HepG2 (cell line): ENCODE data around the gene CAMK1D. TPM values are rescaled to one million over a fixed set of nuclear protein-coding genes. Genes with fewer than 3 reads are reported as not detected.

Experiments
- ATAC-seq: fragments of 200-7000 bp; cut with Tn5 transposase; 3 replicates; pipeline ENCODE4 v1.9.1; 2020; ENCODE audit warnings: mild to moderate bottlenecking, moderate library complexity
- BruUV-seq: library from RNA; stranded (reverse); fragments of 400-500 nt; replicated peaks from 2 replicates; lab custom pipeline; 2021; lab: Mats Ljungman, UMichigan
- CTCF ChIA-PET: fragments of 300-600 bp; formaldehyde crosslinking; extraction: SDS; loops from one replicate; lab custom pipeline; 2021; ENCODE audit warnings: low total read pairs, inconsistent platforms, low intra/inter-chr PET ratio; lab: Yijun Ruan, JAX
- POLR2A ChIA-PET: fragments of 350-600 bp; sonication (Branson Sonifier 250); formaldehyde crosslinking; loops from one replicate; lab custom pipeline; 2020; ENCODE audit warnings: antibody characterized with exemption, inconsistent platforms; lab: Yijun Ruan, JAX
- DNase-seq: peaks from one replicate; pipeline ENCODE4 v3.0.0-alpha.2; 2015; ENCODE audit warnings: low spot score
- FAIRE-seq: peaks from 3 replicates; lab custom pipeline; 2011; peaks lifted over from hg19 to GRCh38; lab: Jason Lieb, UNC
- H2AFZ ChIP-seq: one replicate; pipeline ENCODE4 v1.6.1; 2011; ENCODE audit warnings: low read length, inconsistent platforms
- H3K27ac ChIP-seq: fragments of 300-600 bp; 3 replicates; pipeline ENCODE4 v1.8.0; 2011; ENCODE audit warnings: mixed run types, mild to moderate bottlenecking, mixed read lengths, low read length, inconsistent platforms; ENCODE audit not compliant: insufficient read depth; ENCODE audit errors: extremely low read length
- H3K27me3 ChIP-seq, 2 experiments: fragments of 200-600 bp in 1 of 2; 2 replicates in 1 of 2; 3 replicates in 1 of 2; pipeline versions ENCODE4 v1.6.0 to v1.8.0; 2011; ENCODE audit warnings: low read length in 2 of 2, mild to moderate bottlenecking in 2 of 2, moderate library complexity in 2 of 2, inconsistent platforms in 1 of 2; ENCODE audit not compliant: insufficient read depth in 2 of 2, control insufficient read depth in 1 of 2
- H3K36me3 ChIP-seq, 2 experiments: fragments of 200-600 bp in 1 of 2; replicated peaks in 1 of 2; 2 replicates in 1 of 2; 3 replicates in 1 of 2; pipeline versions ENCODE4 v1.5.1 to v1.8.0; 2011; ENCODE audit warnings: low read length in 2 of 2, inconsistent platforms in 1 of 2; ENCODE audit not compliant: insufficient read depth in 2 of 2, control insufficient read depth in 1 of 2
- H3K4me1 ChIP-seq: 2 replicates; pipeline ENCODE4 v1.5.1; 2012; ENCODE audit warnings: low read length, inconsistent platforms; ENCODE audit not compliant: insufficient read depth
- H3K4me2 ChIP-seq: 2 replicates; pipeline ENCODE4 v1.6.0; 2011; ENCODE audit warnings: low read depth, low read length, inconsistent platforms
- H3K4me3 ChIP-seq, 3 experiments: fragments of 200-600 bp in 1 of 3; sonication (generic), shearing (Covaris generic) in 1 of 3; replicated peaks in 1 of 3; 2 replicates each; pipeline ENCODE4 v1.5.1; 2011 to 2016; ENCODE audit warnings: low read length in 3 of 3, inconsistent platforms in 2 of 3, low read depth in 2 of 3, mild to moderate bottlenecking in 2 of 3, control low read depth in 1 of 3, mixed read lengths in 1 of 3; ENCODE audit not compliant: insufficient read depth in 1 of 3
- H3K79me2 ChIP-seq: one replicate; pipeline ENCODE4 v1.6.1; 2011; ENCODE audit warnings: low read length, inconsistent platforms; ENCODE audit not compliant: insufficient read depth
- H3K9ac ChIP-seq: 2 replicates; pipeline ENCODE4 v1.6.0; 2011; ENCODE audit warnings: mild to moderate bottlenecking, low read depth, low read length, inconsistent platforms; ENCODE audit not compliant: insufficient read depth
- H3K9me3 ChIP-seq: 2 replicates; pipeline ENCODE4 v1.5.1; 2012; ENCODE audit warnings: mild to moderate bottlenecking, low read length
- H4K20me1 ChIP-seq: 2 replicates; pipeline ENCODE4 v1.6.0; 2011; ENCODE audit warnings: inconsistent platforms, mild to moderate bottlenecking, low read length, moderate library complexity; ENCODE audit not compliant: insufficient read depth
- FOXK1 ChIP-seq: sonication (generic); formaldehyde crosslinking; IDR thresholded peaks from 2 replicates; pipeline ENCODE4 v1.4.0; 2020; ENCODE audit warnings: low read depth, missing genetic modification reagents, borderline replicate concordance
- GPN1 ChIP-seq: sonication (generic); formaldehyde crosslinking; IDR thresholded peaks from 2 replicates; pipeline ENCODE4 v1.5.1; 2020; ENCODE audit warnings: missing genetic modification reagents, borderline replicate concordance
- PAX8 ChIP-seq: sonication (generic); formaldehyde crosslinking; IDR thresholded peaks from 2 replicates; pipeline ENCODE4 v1.8.0; 2022; ENCODE audit warnings: mild to moderate bottlenecking, missing genetic modification reagents, borderline replicate concordance
- RFX5 ChIP-seq: IDR thresholded peaks from 2 replicates; pipeline ENCODE4 v1.6.1; 2011; ENCODE audit warnings: low read depth, low read length, improper control_type of control experiment
- ZBTB3 ChIP-seq: sonication (generic); formaldehyde crosslinking; IDR thresholded peaks from 2 replicates; pipeline ENCODE4 v1.4.0; 2020; ENCODE audit warnings: low read depth, mild to moderate bottlenecking, moderate library complexity, missing genetic modification reagents, borderline replicate concordance
- ZBTB38 ChIP-seq: sonication (generic); formaldehyde crosslinking; IDR thresholded peaks from 2 replicates; pipeline ENCODE4 v1.5.1; 2020; ENCODE audit warnings: mild to moderate bottlenecking, missing genetic modification reagents
- ZNF44 ChIP-seq: sonication (generic); formaldehyde crosslinking; IDR thresholded peaks from 2 replicates; pipeline ENCODE4 v1.5.1; 2020; ENCODE audit warnings: mild to moderate bottlenecking, missing genetic modification reagents
- ZNF547 ChIP-seq: sonication (generic); formaldehyde crosslinking; IDR thresholded peaks from 2 replicates; pipeline ENCODE4 v1.5.1; 2020; ENCODE audit warnings: mild to moderate bottlenecking, missing genetic modification reagents
- ZNF556 ChIP-seq: sonication (generic); formaldehyde crosslinking; IDR thresholded peaks from 2 replicates; pipeline ENCODE4 v1.4.0; 2020; ENCODE audit warnings: mild to moderate bottlenecking, missing genetic modification reagents, borderline replicate concordance
- ZNF749 ChIP-seq: sonication (generic); formaldehyde crosslinking; IDR thresholded peaks from 2 replicates; pipeline ENCODE4 v1.8.0; 2022; ENCODE audit warnings: mild to moderate bottlenecking, missing genetic modification reagents, moderate library complexity, borderline replicate concordance
- ZNF891 ChIP-seq: sonication (generic); formaldehyde crosslinking; IDR thresholded peaks from 2 replicates; pipeline ENCODE4 v1.5.0; 2020; ENCODE audit warnings: mild to moderate bottlenecking, missing genetic modification reagents
- WGBS: methylation state at CpG from one replicate; pipeline ENCODE4 v1.1.6; 2017; ENCODE audit warnings: low lambda C conversion rate; 5-methylcytosine and 5-hydroxymethylcytosine counted together
- in situ Hi-C: cut with HindIII; loops from 2 replicates; pipeline ENCODE4 v1.10.0; 2017; ENCODE audit warnings: low pct_unique_long_range_greater_than_20kb; ENCODE audit not compliant: extremely low pct_ligation_motif_present
- intact Hi-C: fragments of 100-400 bp; cut with micrococcal nuclease; formaldehyde crosslinking; loops from one replicate; pipeline ENCODE4 v1.10.0; 2022; ENCODE audit not compliant: unreplicated experiment
- polyA plus RNA-seq, 8 experiments: library from polyadenylated mRNA; depleted of rRNA in 3 of 8; stranded (reverse) in 7 of 8; unstranded in 1 of 8; fragments of >200 nt; fragmentation: Illumina TruSeq in 4 of 8; extraction: Trizol in 4 of 8; gene quantifications; 2 replicates each; pipeline versions ENCODE4 v1.2.1 to v1.2.3, GENCODE V29; 2011 to 2016; ENCODE audit warnings: low read depth in 4 of 8, missing spikeins in 1 of 8, mixed read lengths in 1 of 8; ENCODE audit not compliant: insufficient read depth in 1 of 8
- total RNA-seq, 5 experiments: library from RNA; depleted of rRNA; stranded (reverse); fragments of >200 nt; fragmentation: Illumina TruSeq; extraction: Trizol; gene quantifications; 2 replicates each; pipeline ENCODE4 v1.2.3, GENCODE V29; 2016; ENCODE audit warnings: low read depth in 1 of 5
- TF ChIP-seq, protein P1 (sequence below): sonication (generic); formaldehyde crosslinking; IDR thresholded peaks from 2 replicates; pipeline ENCODE4 v1.4.0; 2020; ENCODE audit warnings: missing genetic modification reagents
- TF ChIP-seq, protein P2 (sequence below): sonication (generic); formaldehyde crosslinking; IDR thresholded peaks from 2 replicates; pipeline ENCODE4 v1.4.0; 2020; ENCODE audit warnings: missing genetic modification reagents, borderline replicate concordance
- TF ChIP-seq, protein P3 (sequence below): sonication (generic); formaldehyde crosslinking; IDR thresholded peaks from 2 replicates; pipeline ENCODE4 v1.9.0; 2022; ENCODE audit warnings: low read depth, missing genetic modification reagents
- TF ChIP-seq, protein P4 (sequence below): sonication (generic); formaldehyde crosslinking; IDR thresholded peaks from 2 replicates; pipeline ENCODE4 v1.4.0; 2020; ENCODE audit warnings: mild to moderate bottlenecking, missing genetic modification reagents

Gene CAMK1D
- total and polyA plus RNA-seq, 2 of the 13 experiments (the other 11 are each of a cell fraction or from before 2014, with no cell fraction given): under 0.01 TPM; not detected in 1

DNA sequence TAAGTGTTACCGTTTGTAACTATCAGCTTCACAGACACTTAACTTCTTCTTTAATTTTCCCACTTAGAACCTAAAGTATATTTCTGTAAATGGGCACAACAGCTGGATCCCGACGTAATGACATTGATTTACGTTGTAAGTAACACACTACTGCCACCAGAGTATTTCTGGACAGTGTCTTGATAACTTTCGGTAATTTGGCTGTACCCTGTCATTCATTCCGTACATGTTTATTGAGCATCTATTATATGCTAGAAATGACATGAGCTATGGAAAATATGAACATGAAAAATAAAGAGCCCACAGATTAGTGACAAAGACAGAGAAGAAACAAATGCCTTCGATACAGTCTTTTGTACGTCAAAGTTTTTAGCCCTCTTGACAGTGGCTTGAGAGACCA, 360.8 kb downstream of the CAMK1D start:
- CTCF ChIA-PET: no interaction called here
- no peak overlapping the region for H3K27ac ChIP-seq
- POLR2A ChIA-PET: no interaction called here
- DNase-seq: no peak
- H3K4me1 ChIP-seq: no peaks in the 10 kb centered on the region
- in situ Hi-C loops: loop anchor here (10.0 kb wide), 1 partner anchor 365 kb away; no protein-coding TSS in a partner anchor
- no TSS peak for BruUV-seq
- 57% methylated on average over 8 of the region's 8 CpGs for WGBS
- no peaks in the 10 kb centered on the region for H3K27me3 ChIP-seq
- no peaks in the 10 kb centered on the region for H3K36me3 ChIP-seq
- TF ChIP-seq GPN1 (CRISPR knock-in tag): no peak
- no peak for TF ChIP-seq ZNF547 (CRISPR knock-in tag)
- TF ChIP-seq ZBTB3 (CRISPR knock-in tag): no peak
- TF ChIP-seq, protein P1, sequence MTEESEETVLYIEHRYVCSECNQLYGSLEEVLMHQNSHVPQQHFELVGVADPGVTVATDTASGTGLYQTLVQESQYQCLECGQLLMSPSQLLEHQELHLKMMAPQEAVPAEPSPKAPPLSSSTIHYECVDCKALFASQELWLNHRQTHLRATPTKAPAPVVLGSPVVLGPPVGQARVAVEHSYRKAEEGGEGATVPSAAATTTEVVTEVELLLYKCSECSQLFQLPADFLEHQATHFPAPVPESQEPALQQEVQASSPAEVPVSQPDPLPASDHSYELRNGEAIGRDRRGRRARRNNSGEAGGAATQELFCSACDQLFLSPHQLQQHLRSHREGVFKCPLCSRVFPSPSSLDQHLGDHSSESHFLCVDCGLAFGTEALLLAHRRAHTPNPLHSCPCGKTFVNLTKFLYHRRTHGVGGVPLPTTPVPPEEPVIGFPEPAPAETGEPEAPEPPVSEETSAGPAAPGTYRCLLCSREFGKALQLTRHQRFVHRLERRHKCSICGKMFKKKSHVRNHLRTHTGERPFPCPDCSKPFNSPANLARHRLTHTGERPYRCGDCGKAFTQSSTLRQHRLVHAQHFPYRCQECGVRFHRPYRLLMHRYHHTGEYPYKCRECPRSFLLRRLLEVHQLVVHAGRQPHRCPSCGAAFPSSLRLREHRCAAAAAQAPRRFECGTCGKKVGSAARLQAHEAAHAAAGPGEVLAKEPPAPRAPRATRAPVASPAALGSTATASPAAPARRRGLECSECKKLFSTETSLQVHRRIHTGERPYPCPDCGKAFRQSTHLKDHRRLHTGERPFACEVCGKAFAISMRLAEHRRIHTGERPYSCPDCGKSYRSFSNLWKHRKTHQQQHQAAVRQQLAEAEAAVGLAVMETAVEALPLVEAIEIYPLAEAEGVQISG (CRISPR knock-in tag): no peak
- TF ChIP-seq ZNF891 (CRISPR knock-in tag): no peak
- TF ChIP-seq, protein P2, sequence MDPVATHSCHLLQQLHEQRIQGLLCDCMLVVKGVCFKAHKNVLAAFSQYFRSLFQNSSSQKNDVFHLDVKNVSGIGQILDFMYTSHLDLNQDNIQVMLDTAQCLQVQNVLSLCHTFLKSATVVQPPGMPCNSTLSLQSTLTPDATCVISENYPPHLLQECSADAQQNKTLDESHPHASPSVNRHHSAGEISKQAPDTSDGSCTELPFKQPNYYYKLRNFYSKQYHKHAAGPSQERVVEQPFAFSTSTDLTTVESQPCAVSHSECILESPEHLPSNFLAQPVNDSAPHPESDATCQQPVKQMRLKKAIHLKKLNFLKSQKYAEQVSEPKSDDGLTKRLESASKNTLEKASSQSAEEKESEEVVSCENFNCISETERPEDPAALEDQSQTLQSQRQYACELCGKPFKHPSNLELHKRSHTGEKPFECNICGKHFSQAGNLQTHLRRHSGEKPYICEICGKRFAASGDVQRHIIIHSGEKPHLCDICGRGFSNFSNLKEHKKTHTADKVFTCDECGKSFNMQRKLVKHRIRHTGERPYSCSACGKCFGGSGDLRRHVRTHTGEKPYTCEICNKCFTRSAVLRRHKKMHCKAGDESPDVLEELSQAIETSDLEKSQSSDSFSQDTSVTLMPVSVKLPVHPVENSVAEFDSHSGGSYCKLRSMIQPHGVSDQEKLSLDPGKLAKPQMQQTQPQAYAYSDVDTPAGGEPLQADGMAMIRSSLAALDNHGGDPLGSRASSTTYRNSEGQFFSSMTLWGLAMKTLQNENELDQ (CRISPR knock-in tag): no peak
- TF ChIP-seq, protein P3, sequence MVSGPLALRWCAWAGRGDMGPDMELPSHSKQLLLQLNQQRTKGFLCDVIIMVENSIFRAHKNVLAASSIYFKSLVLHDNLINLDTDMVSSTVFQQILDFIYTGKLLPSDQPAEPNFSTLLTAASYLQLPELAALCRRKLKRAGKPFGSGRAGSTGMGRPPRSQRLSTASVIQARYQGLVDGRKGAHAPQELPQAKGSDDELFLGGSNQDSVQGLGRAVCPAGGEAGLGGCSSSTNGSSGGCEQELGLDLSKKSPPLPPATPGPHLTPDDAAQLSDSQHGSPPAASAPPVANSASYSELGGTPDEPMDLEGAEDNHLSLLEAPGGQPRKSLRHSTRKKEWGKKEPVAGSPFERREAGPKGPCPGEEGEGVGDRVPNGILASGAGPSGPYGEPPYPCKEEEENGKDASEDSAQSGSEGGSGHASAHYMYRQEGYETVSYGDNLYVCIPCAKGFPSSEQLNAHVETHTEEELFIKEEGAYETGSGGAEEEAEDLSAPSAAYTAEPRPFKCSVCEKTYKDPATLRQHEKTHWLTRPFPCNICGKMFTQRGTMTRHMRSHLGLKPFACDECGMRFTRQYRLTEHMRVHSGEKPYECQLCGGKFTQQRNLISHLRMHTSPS (CRISPR knock-in tag): no peak
- TF ChIP-seq ZBTB38 (CRISPR knock-in tag): no peak
- TF ChIP-seq, protein P4, sequence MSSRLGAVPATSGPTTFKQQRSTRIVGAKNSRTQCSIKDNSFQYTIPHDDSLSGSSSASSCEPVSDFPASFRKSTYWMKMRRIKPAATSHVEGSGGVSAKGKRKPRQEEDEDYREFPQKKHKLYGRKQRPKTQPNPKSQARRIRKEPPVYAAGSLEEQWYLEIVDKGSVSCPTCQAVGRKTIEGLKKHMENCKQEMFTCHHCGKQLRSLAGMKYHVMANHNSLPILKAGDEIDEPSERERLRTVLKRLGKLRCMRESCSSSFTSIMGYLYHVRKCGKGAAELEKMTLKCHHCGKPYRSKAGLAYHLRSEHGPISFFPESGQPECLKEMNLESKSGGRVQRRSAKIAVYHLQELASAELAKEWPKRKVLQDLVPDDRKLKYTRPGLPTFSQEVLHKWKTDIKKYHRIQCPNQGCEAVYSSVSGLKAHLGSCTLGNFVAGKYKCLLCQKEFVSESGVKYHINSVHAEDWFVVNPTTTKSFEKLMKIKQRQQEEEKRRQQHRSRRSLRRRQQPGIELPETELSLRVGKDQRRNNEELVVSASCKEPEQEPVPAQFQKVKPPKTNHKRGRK: no peak
- no peak for TF ChIP-seq PAX8
- TF ChIP-seq RFX5: no peak
- no peak for TF ChIP-seq ZNF556 (CRISPR knock-in tag)
- no peak for TF ChIP-seq FOXK1 (CRISPR knock-in tag)
- no peak for TF ChIP-seq ZNF749 (CRISPR knock-in tag)
- TF ChIP-seq ZNF44 (CRISPR knock-in tag): no peak
- TF ChIP-seq, all 625 proteins: peak for 0
- Histone ChIP-seq H2AFZ (no peak overlapping the region), H3K4me3 (no peak overlapping the region), H3K9ac (no peak overlapping the region), H3K79me2 (no peaks in the 10 kb centered on the region), H3K9me3 (no peaks in the 10 kb centered on the region), H4K20me1 (no peaks in the 10 kb centered on the region), H3K4me2 (no peak overlapping the region)
- FAIRE-seq: no peak
- no peak for ATAC-seq
- intact Hi-C loops: no loop called here
